GM19463 (cell line): ENCODE data around the gene EVA1C.
"Not testable (repeated sequence)": the region's sequence is repeated elsewhere in the genome, so short reads cannot be mapped to it uniquely, and the experiment has no call there.

Experiments used
- ATAC-seq: cut with Tn5 transposase; IDR thresholded peaks from one replicate; pipeline ENCODE4 v1.9.1; 2021; ENCODE audit warnings: mild to moderate bottlenecking, moderate library complexity; ENCODE audit not compliant: unreplicated experiment

The EVA1C gene

DNA sequence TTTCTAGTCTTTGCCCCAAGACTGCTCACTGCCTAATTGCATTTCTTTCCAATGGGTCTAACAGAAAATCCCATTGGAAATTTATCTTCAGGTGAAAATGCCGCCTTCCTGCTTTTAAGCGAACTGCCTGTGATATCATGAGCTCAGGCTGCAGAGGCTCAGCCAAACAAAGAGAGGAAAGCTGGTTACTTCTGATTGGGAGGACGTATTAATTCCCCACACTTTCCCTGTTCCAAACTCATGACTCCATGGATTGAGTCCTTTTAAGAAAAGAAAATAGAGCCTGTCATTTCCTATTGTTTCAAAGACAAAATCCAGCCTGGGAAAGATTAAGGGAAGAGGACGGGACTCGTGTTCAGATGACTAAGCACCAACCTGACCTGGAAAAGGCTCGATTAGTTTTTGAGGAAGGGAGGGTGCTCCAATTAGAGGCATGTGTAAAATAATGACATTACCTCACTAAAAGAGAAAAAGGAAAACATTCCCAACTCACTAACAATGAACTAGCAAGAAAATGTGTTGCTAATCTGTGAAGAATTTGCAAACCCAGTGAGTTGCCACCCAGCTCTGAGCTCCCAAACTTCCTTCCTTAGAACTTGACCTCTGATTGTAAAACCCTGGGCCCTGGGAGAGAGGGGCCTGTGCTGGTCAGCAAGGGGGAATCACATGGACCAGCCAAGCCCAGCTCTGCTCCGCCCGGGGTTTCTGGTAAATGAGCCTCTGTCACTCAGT, 111.6 kb downstream of the EVA1C start:
- no peak for ATAC-seq

DNA sequence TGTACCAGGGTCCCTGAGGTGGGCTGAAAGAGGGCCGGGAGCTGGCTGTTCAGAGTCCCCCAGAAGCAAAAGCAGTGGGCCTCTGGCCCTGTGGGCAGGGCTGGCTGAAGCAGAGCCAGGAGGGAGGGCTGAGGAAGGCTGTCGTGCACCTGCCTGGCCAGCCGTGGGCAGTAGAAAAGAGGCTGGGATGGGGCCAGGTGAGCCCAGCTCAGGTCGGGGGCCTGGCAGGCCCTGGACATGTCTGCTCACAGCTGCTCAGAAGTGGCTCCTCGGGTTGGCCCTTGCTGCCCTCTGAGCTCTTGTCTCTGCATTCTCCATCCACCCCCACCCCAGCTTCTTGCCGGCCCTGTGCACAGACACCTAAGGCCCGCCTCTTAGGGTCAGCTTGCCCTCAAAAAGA, 112.8 kb downstream of the EVA1C start:
- ATAC-seq: no peak

DNA sequence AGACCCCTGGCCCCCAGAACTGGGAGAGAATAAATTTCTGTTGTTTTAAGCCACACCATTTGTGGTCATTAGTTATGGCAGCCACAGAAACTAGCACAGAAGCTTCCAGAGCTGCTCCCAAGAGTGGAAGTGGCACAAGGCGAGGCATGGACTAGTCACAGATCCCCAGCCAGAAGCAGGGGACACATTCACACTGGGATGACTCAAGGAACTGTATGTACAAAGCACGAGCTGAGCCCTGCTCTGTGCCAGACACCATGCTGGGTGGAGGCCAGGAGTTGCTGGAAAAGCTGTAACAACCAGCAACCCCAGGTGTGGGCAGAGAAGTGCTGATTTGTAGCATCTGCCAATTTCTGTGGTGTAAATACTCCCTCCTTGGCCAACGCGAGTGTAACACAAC, 117.2 kb downstream of the EVA1C start:
- no peak for ATAC-seq

GRCh38 chr21:32530809-32531208, 118.3 kb downstream of the EVA1C start:
- not testable (repeated sequence) for ATAC-seq

- ATAC-seq: not testable (repeated sequence)
Observed at GRCh38 chr21:32531561-32531960, 119.1 kb downstream of the EVA1C start.

DNA sequence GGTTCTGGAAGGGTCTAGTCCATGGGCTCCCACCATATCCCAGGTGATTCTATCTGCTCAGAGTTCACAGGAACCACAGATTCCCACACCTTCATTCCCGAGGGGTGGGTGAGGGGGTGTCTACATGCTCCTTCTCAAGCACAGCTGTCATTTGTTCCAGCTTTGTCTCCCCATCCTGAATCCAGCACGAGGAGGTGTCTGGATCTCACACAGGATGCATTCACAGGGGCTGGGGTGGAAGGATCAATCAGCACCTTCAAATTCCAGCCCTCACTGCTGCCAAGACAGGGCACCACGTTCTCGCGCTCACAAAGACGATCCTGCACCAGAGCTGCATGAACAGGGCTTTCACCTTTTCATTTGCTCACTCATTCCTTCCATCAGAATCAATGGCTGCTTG, 120.1 kb downstream of the EVA1C start:
- no peak for ATAC-seq

DNA sequence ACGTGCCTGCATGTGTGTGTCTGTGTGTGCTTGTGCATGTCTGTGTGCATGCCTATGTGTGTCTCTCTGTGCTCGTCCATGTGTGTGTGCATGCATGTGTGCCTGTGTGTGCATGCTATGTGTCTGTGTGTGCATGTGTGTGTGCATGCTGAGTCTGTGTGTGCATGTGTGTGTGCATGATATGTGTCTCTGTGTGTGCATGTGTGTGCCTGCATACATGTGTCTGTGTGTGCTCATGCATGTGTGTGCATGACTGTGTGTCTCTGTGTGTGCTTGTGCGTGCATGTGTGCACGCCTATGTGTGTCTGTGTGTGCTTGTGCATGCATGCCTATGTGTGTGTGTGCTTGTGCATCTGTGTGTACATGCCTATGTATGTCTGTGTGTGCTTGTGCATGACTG, 120.5 kb downstream of the EVA1C start:
- ATAC-seq: no peak

DNA sequence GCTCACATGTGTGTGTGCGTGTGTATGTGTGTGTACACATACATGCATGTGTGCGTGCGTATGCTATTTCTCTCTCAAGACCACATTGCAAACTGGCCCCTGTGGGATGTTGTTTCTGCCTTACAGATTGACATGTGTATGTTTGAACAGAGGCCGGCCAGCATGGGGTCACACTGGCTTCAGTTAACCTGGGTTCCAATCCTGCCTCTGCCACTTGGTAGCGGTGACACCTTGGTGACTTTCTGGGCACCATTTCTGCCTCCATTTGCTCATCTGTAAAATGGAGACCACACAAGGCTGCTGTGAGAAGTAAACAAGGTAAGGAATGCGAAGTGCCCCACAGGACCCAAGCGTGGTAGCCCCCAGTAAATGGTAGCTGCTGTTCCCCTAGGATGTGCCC, 121.1 kb downstream of the EVA1C start:
- no peak for ATAC-seq

DNA sequence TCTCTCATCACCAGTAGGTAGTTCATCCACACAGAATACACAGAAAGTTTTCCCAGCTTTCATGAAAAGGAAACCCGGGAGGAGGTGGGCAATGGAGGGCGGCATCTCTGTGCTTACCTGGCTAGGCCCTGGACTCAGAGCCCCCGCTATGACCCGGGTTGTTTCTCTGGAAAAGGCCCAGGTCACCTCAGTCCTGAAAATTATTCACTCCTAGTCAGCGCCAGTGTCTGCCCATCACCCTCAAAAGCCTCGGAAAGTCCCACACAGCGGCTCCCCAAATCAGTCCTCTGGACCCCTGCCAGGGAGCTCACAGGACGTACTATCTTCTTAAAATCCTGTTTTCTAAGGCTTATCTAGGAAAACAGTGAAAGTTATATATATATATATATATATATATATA, 121.6 kb downstream of the EVA1C start:
- no peak for ATAC-seq

DNA sequence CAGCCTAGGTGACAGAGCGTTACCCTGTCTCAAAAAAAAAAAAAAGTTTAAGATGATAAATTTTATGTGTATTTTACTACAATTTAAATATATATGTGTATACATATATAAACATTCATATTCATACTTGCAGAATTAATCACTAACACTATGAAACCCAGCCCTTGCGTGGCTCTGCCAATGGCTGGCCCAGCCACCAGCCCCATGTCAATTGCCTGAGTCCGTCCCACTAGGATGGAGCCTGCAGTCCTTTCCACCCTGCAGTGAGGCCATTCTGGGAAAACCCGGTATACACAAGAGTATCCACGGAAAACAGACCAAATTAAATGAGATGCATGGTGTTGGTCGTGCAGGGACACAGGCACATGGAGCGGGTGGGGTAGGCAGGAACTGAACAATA, 123.1 kb downstream of the EVA1C start:
- no peak for ATAC-seq

DNA sequence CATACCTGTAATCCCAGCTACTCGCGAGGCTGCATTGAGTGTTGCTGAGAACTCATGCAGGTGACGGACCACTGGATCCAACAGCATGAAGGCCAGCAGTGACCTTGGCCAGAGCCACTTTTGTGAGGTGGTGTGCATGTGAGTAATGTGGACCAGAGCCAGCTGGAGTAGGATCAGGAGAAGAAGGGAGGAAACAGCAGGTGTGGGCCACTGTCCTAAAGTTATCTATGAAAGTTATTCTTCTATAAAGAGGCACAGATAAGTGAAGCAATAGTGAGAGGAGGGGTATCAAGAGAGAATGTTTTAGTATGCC, 125.0 kb downstream of the EVA1C start:
- no peak for ATAC-seq

GRCh38 chr21:32538147-32538792, 125.8 kb downstream of the EVA1C start:
- ATAC-seq: no peak

DNA sequence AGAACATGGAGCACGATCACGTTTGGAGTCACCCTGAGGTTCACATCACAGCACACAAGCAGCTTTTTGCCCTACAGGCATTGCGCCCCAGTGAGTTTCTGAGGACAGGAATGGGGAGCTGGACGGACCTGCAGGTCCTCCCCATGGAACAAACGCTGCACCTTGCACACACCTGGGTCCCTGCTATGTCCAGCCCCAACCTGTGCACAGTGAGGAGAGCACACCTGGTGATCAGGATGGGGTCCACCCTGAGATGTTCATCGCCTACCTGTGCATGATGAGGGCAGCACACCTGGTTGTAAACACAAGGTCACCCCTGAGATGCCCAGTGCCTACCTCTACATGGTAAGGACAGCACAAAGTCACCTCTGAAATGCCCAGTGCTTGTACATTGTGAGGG, 126.9 kb downstream of the EVA1C start:
- no peak for ATAC-seq

DNA sequence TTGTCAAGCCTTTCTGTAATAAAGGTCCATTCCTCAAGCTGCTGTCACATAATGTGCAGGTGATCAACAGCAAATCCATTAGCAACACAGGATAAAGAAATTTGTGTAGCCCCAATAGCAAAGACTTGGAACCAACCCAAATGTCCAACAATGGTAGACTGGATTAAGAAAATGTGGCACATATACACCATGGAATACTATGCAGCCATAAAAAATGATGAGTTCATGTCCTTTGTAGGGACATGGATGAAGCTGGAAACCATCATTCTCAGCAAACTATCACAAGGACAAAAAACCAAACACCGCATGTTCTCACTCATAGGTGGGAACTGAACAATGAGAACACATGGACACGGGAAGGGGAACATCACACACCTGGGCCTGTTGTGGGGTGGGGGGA, 130.6 kb downstream of the EVA1C start:
- not testable (repeated sequence) for ATAC-seq

DNA sequence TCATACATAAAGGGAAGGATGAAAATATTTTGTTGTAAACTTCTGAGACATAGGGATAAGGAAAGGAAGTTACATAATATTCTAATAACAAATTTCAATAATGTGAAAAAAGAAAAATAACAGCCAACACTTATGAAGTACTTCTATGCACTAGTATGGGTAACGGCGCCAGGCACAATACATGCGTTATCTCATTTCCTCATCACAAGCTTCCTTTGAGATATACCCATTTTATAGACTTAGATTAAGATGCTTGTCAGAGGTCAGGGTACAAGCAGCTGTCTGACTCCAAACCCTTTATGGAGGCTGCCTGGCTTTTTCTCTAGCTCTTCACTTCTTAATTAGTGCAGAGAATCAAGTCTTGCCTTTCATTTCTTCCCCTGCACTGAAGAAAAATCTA, 131.5 kb downstream of the EVA1C start:
- ATAC-seq: no peak

GRCh38 chr21:32544697-32545096, 132.2 kb downstream of the EVA1C start:
- ATAC-seq: no peak

- ATAC-seq: no peak
Observed at GRCh38 chr21:32545948-32546441, 133.5 kb downstream of the EVA1C start.

- no peak for ATAC-seq
Observed at GRCh38 chr21:32547018-32547417, 134.5 kb downstream of the EVA1C start.

DNA sequence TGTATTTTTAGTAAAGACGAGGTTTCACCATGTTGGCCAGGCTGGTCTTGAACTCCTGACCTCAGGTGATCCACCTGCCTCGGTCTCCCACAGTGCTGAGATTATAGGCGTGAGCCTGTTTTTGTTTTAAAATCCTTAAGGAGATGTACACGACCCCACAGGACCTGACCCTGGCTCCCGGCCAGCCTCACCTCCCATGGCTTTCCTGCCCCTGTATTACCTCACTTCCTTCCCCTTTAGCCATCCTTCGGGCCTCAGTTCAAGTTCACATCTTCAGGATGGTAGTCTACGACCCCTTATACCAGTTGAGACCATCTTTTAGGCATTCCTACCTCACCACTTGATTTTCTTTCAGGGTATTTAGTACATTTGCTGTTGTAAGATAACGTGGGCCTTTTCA, 136.5 kb downstream of the EVA1C start:
- ATAC-seq: no peak

DNA sequence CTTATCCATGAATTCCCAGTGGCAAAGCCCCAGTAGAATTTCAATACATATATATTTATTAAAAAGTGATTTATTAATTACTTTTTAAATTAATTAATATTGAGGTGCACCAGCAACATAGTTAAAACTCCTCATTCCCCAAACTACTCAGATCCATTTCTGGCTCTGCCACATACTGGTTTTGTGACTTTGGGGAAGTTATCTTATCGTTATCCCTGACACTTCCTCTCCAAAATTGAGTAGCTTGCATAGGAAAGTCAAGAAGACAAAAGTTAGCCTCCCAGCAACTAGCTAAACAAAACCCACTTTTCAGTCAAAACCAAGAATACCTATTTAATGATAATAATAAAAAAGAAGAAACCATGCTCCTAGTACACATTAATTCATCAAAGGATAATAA, 136.9 kb downstream of the EVA1C start:
- ATAC-seq: no peak

- ATAC-seq: no peak
Observed at GRCh38 chr21:32549886-32550285, 137.4 kb downstream of the EVA1C start.

- no peak for ATAC-seq
Observed at GRCh38 chr21:32554832-32555638, 142.5 kb downstream of the EVA1C start.
